Measurements from ENCODE around the gene SET. TPM values are rescaled to one million over a fixed set of nuclear protein-coding genes. Genes with fewer than 3 reads are reported as not detected.
A peak's percentile ranks its signal among the peaks of the same experiment; 100 is the strongest.
"Not testable (repeated sequence)": the region's sequence is repeated elsewhere in the genome, so short reads cannot be mapped to it uniquely, and the experiment has no call there.

The SET gene
- total and polyA plus RNA-seq, 4 experiments from 2014 or later: 132 to 264 (median 226) TPM

- Mint-ChIP-seq H3K27me3 (peaks cover 0 to 1% of the 10 kb centered on the region in 2 donors), H3K27ac (peak overlapping the region in 1 of 7 donors; percentile 32), H3K36me3 (peaks cover 34 to 54% of the 10 kb centered on the region in 2 donors), H3K4me3 (no peak overlapping the region), H3K4me1 (peaks cover 14 to 23% (median 17%) of the 10 kb centered on the region in 4 donors), H3K9me3 (peaks cover 0 to 4% (median 0%) of the 10 kb centered on the region in 8 donors)
- Histone ChIP-seq H3K27me3 (ENCODE audit: insufficient read depth, low read length) (no peaks in the 10 kb centered on the region), H3K36me3 (ENCODE audit: insufficient read depth, low read length) (peaks cover 29% of the 10 kb centered on the region), H3K4me1 (ENCODE audit: insufficient read depth, low read length) (peaks cover 24% of the 10 kb centered on the region), H3K27ac (ENCODE audit: low read depth, low read length) (no peak overlapping the region), H3K9me3 (ENCODE audit: control insufficient read depth in 1 of 2, low read length in 2 of 2) (no peaks in the 10 kb centered on the region), H3K4me3 (ENCODE audit: low read length in 2 of 2) (no peak overlapping the region)
- ChIA-PET POLR2A (ENCODE audit: partially characterized antibody) (no interaction called here), CTCF (ENCODE audit: partially characterized antibody) (no interaction called here)
- DNase-seq: no peak
- intact Hi-C loops (cut with micrococcal nuclease): no loop called here
These were observed 5.3 kb downstream of the SET start for GRCh38 chr9:128694344-128694743.

- H3K4me1 Mint-ChIP-seq: peaks cover 3 to 18% (median 6%) of the 10 kb centered on the region in 4 donors
- intact Hi-C loops (cut with micrococcal nuclease): no loop called here
- DNase-seq: no peak
- no peaks in the 10 kb centered on the region for H3K27me3 Mint-ChIP-seq
- Histone ChIP-seq H3K27ac (ENCODE audit: low read depth, low read length) (no peak overlapping the region), H3K4me1 (ENCODE audit: insufficient read depth, low read length) (peaks cover 13% of the 10 kb centered on the region), H3K4me3 (ENCODE audit: low read length in 2 of 2) (no peak overlapping the region), H3K27me3 (ENCODE audit: insufficient read depth, low read length) (no peaks in the 10 kb centered on the region), H3K9me3 (ENCODE audit: control insufficient read depth in 1 of 2, low read length in 2 of 2) (no peaks in the 10 kb centered on the region), H3K36me3 (ENCODE audit: insufficient read depth, low read length) (peaks cover 24% of the 10 kb centered on the region)
- CTCF ChIA-PET (ENCODE audit: partially characterized antibody): interaction anchor here (0.7 to 1.2 kb wide), 3 partner anchors 32 to 121 kb away, joined by 3 read pairs; partner anchors contain the start of gene ENDOG
- peaks cover 0 to 2% (median 0%) of the 10 kb centered on the region in 8 donors for H3K9me3 Mint-ChIP-seq
- POLR2A ChIA-PET (ENCODE audit: partially characterized antibody): interaction anchor here (1.1 to 2.0 kb wide), 3 partner anchors 8 to 121 kb away, joined by 3 to 9 read pairs (median 3); partner anchors contain the start of genes ENDOG and SET
- H3K27ac Mint-ChIP-seq: peak overlapping the region in 1 of 7 donors; percentile 15
- peaks cover 25 to 40% of the 10 kb centered on the region in 2 donors for H3K36me3 Mint-ChIP-seq
- no peak overlapping the region for H3K4me3 Mint-ChIP-seq
These were observed 8.1 kb downstream of the SET start for GRCh38 chr9:128696923-128697707.

GRCh38 chr9:128699096-128699795 lies 10.2 kb downstream of the SET start:
- H3K27me3 Mint-ChIP-seq; H3K9me3 ChIP-seq (ENCODE audit: control insufficient read depth in 1 of 2, low read length in 2 of 2); CTCF ChIA-PET (ENCODE audit: partially characterized antibody); H3K9me3 Mint-ChIP-seq; H3K27ac ChIP-seq (ENCODE audit: low read depth, low read length); H3K4me1 ChIP-seq (ENCODE audit: insufficient read depth, low read length); intact Hi-C loops (cut with micrococcal nuclease); H3K36me3 ChIP-seq (ENCODE audit: insufficient read depth, low read length); DNase-seq; H3K27ac Mint-ChIP-seq; H3K27me3 ChIP-seq (ENCODE audit: insufficient read depth, low read length); H3K4me3 Mint-ChIP-seq; H3K4me3 ChIP-seq (ENCODE audit: low read length in 2 of 2): not testable (repeated sequence)
- H3K4me1 Mint-ChIP-seq: peaks cover 2 to 19% (median 11%) of the 10 kb centered on the region in 4 donors
- H3K36me3 Mint-ChIP-seq: peaks cover 12 to 23% of the 10 kb centered on the region in 2 donors
- POLR2A ChIA-PET (ENCODE audit: partially characterized antibody): interaction anchor here (3.6 kb wide), 1 partner anchor 8 kb away, joined by 33 read pairs; the partner anchor contains the start of gene SET

- Mint-ChIP-seq H3K27me3 (no peaks in the 10 kb centered on the region), H3K9me3 (peaks cover 0 to 2% (median 0%) of the 10 kb centered on the region in 8 donors), H3K4me3 (peak overlapping the region in 6 of 8 donors; percentile 51 to 76 (median 62)), H3K36me3 (peaks cover 1 to 6% of the 10 kb centered on the region in 2 donors), H3K4me1 (peaks cover 2 to 19% (median 11%) of the 10 kb centered on the region in 4 donors), H3K27ac (peak overlapping the region in 1 of 7 donors; percentile 65)
- intact Hi-C loops (cut with micrococcal nuclease): no loop called here
- DNase-seq: no peak
- Histone ChIP-seq H3K4me3 (ENCODE audit: low read length in 2 of 2) (no peak overlapping the region), H3K36me3 (ENCODE audit: insufficient read depth, low read length) (no peaks in the 10 kb centered on the region), H3K27ac (ENCODE audit: low read depth, low read length) (no peak overlapping the region), H3K27me3 (ENCODE audit: insufficient read depth, low read length) (no peaks in the 10 kb centered on the region), H3K9me3 (ENCODE audit: control insufficient read depth in 1 of 2, low read length in 2 of 2) (no peaks in the 10 kb centered on the region), H3K4me1 (ENCODE audit: insufficient read depth, low read length) (peaks cover 10% of the 10 kb centered on the region)
- ChIA-PET CTCF (ENCODE audit: partially characterized antibody) (interaction anchor here (0.9 to 1.4 kb wide), 8 partner anchors 9 to 116 kb away, joined by 3 to 6 read pairs (median 4); no protein-coding TSS in a partner anchor), POLR2A (ENCODE audit: partially characterized antibody) (interaction anchor here (3.6 kb wide), 1 partner anchor 10 kb away, joined by 33 read pairs; the partner anchor contains the start of gene SET)
These were observed 12.3 kb downstream of the SET start for GRCh38 chr9:128701227-128701854.

- Mint-ChIP-seq H3K27me3 (no peaks in the 10 kb centered on the region), H3K4me3 (peak within 1 kb of the TSS; percentile 83 to 95 (median 90)), H3K27ac (peak within 1 kb of the TSS in 6 of 7 donors; percentile 76 to 94 (median 84)), H3K4me1 (peaks cover 2 to 19% (median 11%) of the 10 kb centered on the region in 4 donors), H3K9me3 (peaks cover 0 to 2% (median 0%) of the 10 kb centered on the region in 8 donors), H3K36me3 (no peaks in the 10 kb centered on the region)
- Histone ChIP-seq H3K27ac (ENCODE audit: low read depth, low read length) (peak within 1 kb of the TSS; percentile 38), H3K27me3 (ENCODE audit: insufficient read depth, low read length) (no peaks in the 10 kb centered on the region), H3K9me3 (ENCODE audit: control insufficient read depth in 1 of 2, low read length in 2 of 2) (no peaks in the 10 kb centered on the region), H3K36me3 (ENCODE audit: insufficient read depth, low read length) (no peaks in the 10 kb centered on the region), H3K4me1 (ENCODE audit: insufficient read depth, low read length) (peaks cover 10% of the 10 kb centered on the region), H3K4me3 (ENCODE audit: low read length in 2 of 2) (peak within 1 kb of the TSS; percentile 17 to 45)
- DNase-seq: peak; percentile 79 to 87 (median 82)
- POLR2A ChIA-PET (ENCODE audit: partially characterized antibody): interaction anchor here (0.8 to 3.6 kb wide), 3 partner anchors 12 to 22 kb away, joined by 3 to 33 read pairs (median 7); partner anchors contain the start of genes SET and ZDHHC12
- CTCF ChIA-PET (ENCODE audit: partially characterized antibody): interaction anchor here (0.6 to 1.4 kb wide), 10 partner anchors 11 to 128 kb away, joined by 3 to 9 read pairs (median 4); partner anchors contain the start of gene SPOUT1
- intact Hi-C loops (cut with micrococcal nuclease): loop anchor here (1.0 to 2.0 kb wide), 3 partner anchors 14 to 85 kb away; partner anchors contain the start of genes SET, TBC1D13 and ZDHHC12
These were observed 13.5 kb downstream of the SET start, which contains the start of gene PKN3 for GRCh38 chr9:128702445-128702948. PKN3 (plus strand) TSS chr9:128702503; CDS start chr9:128702916, 413 bp downstream.

GRCh38 chr9:128702949-128703615 lies 14.1 kb downstream of the SET start:
- ChIA-PET POLR2A (ENCODE audit: partially characterized antibody) (interaction anchor here (1.2 kb wide), 1 partner anchor 21 kb away, joined by 5 read pairs; the partner anchor contains the start of gene ZDHHC12), CTCF (ENCODE audit: partially characterized antibody) (no interaction called here)
- Histone ChIP-seq H3K27ac (ENCODE audit: low read depth, low read length) (peak overlapping the region; percentile 38), H3K4me1 (ENCODE audit: insufficient read depth, low read length) (peaks cover 10% of the 10 kb centered on the region), H3K36me3 (ENCODE audit: insufficient read depth, low read length) (no peaks in the 10 kb centered on the region), H3K27me3 (ENCODE audit: insufficient read depth, low read length) (no peaks in the 10 kb centered on the region), H3K9me3 (ENCODE audit: control insufficient read depth in 1 of 2, low read length in 2 of 2) (no peaks in the 10 kb centered on the region), H3K4me3 (ENCODE audit: low read length in 2 of 2) (peak overlapping the region; percentile 17 to 45)
- intact Hi-C loops (cut with micrococcal nuclease): loop anchor here (1.0 to 2.0 kb wide), 3 partner anchors 14 to 84 kb away; partner anchors contain the start of genes SET, TBC1D13 and ZDHHC12
- Mint-ChIP-seq H3K36me3 (no peaks in the 10 kb centered on the region), H3K27ac (peak overlapping the region in 5 of 7 donors; percentile 37 to 94 (median 66)), H3K4me1 (peaks cover 2 to 19% (median 11%) of the 10 kb centered on the region in 4 donors), H3K27me3 (no peaks in the 10 kb centered on the region), H3K9me3 (peaks cover 0 to 2% (median 0%) of the 10 kb centered on the region in 8 donors), H3K4me3 (peak overlapping the region; percentile 61 to 83 (median 76))
- peak in 2 of 5 donors; percentile 12 to 18 for DNase-seq

Measured in CD4-positive, alpha-beta memory T cell (primary cell).